ENCODE results near the gene ZNF366.

The ZNF366 gene, protein sequence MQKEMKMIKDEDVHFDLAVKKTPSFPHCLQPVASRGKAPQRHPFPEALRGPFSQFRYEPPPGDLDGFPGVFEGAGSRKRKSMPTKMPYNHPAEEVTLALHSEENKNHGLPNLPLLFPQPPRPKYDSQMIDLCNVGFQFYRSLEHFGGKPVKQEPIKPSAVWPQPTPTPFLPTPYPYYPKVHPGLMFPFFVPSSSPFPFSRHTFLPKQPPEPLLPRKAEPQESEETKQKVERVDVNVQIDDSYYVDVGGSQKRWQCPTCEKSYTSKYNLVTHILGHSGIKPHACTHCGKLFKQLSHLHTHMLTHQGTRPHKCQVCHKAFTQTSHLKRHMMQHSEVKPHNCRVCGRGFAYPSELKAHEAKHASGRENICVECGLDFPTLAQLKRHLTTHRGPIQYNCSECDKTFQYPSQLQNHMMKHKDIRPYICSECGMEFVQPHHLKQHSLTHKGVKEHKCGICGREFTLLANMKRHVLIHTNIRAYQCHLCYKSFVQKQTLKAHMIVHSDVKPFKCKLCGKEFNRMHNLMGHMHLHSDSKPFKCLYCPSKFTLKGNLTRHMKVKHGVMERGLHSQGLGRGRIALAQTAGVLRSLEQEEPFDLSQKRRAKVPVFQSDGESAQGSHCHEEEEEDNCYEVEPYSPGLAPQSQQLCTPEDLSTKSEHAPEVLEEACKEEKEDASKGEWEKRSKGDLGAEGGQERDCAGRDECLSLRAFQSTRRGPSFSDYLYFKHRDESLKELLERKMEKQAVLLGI

DNA sequence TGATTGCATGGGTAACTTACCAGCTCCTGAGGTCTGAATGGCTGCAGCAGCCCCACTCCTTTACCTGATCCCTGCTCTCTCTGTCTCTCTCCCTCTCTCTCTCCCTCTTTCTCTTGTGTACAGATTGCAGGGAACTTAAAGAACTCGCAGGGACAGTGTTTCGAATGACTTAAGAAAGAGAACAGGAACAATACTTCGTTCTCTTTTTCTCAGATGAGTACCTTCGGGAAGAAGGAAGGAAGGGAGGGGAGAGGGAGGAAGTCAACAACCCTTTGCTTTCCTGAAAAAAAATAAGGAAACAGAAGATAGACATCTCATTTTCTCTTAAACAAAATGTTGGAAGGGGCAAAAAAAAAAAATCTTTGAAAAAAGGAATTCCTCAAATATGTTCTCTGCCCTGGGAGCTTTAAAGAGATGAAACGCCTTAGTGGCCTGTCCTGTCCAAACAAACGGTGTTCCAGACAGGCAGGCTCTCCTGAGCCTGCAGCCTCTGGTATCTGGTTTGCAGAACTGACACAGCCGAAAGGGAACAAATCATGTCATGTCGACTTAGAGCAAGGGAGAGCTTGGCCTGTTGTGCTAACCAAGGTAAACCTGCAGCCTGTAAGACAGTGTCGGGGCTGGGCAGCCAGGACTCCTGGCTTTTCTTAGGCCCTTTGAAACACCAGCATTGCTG is at the start of gene ZNF366:
Gene ZNF366 (minus strand): TSS at position 180 of the 676 bp plus-strand sequence. CDS start 45,914 bp downstream, outside the sequence.
- no peak for DNase-seq

GRCh38 chr5:72556351-72557166 is 49.3 kb upstream of the ZNF366 start:
- DNase-seq = peak; percentile 90

DNA sequence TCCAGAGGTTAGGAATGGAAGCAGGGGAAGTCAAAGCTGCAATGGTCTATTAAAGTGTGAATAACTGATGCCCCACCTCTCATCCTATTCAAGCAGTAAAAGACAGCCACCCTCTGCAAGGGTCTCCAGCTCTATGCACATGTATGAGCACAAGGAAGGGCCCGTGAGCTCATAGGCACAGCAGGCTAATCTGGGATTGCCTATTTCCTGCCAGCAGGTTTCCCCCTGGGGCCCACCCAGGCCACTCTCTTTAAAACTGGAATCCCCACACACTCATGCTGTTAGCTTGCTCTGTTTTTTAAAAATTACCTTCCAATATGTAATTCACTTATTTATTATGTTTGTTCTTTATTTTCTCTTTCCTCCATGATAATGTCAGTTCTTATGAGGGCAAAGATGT is 48.7 kb upstream of the ZNF366 start:
- peak; percentile 61 for DNase-seq

GRCh38 chr5:72554897-72555296 is 47.7 kb upstream of the ZNF366 start:
- DNase-seq = no peak

GRCh38 chr5:72552041-72552557 is 44.9 kb upstream of the ZNF366 start:
- no peak for DNase-seq

GRCh38 chr5:72550595-72550994 is 43.4 kb upstream of the ZNF366 start:
- no peak for DNase-seq

DNA sequence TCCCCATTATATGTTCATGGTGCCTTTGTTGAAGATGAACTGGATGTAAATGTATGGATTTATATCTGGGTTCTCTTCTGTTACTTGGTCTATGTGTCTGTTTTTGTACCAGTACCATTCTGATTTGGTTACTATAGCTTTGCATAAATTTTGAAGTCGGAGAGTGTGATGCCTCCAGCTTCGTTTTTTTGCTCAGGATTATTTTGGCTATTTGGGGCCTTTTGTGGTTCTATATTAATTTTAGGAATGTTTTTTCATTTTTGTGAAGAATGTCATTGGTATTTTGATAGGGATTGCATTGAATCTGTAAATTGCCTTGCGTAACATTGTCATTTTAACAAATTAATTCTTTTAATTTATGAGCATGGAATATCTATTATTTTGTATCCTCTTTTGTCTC is 36.6 kb upstream of the ZNF366 start:
- DNase-seq = no peak

GRCh38 chr5:72543365-72543764 is 36.2 kb upstream of the ZNF366 start:
- no peak for DNase-seq

GRCh38 chr5:72542695-72543094 is 35.5 kb upstream of the ZNF366 start:
- DNase-seq = no peak

GRCh38 chr5:72541501-72542225 is 34.5 kb upstream of the ZNF366 start:
- no peak for DNase-seq

GRCh38 chr5:72540759-72541438 is 33.7 kb upstream of the ZNF366 start:
- no peak for DNase-seq

DNA sequence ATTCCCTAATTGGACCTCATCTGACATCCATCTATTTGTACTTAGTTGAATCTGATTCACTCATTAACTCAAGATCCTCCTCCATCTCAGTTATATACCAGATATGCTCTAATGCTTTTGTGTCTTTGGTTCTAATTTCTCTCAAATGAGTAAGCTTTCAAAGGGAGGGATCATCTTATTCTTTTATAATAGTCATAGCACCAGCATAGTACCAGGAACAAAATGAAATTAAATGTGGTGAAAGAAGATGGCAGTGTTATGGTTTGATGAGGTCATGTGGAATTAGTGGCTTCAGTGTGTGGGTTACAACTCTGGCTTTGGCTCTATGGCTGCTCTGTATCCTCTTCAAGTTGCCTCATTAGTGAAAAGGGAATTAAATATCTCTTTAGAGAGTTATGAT is 32.5 kb upstream of the ZNF366 start:
- DNase-seq = no peak

DNA sequence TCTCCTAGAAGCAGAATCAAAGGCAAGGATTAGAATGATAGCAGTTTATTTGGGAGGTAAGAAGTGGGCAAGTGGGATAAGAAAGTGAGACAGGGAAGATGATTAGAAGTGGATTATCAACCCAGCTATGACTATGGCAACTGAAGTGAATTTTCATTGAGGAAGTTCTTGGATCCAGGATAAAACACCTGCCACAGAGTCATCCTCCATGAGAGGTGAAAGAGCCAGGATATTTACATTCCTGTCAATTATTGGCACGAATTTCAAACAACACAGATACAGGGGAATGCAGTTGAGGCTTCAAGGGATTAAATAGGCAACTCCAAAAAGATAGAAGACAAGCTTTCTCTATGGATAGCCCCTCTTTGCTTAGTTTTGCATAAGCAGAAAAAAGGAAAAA is 31.8 kb upstream of the ZNF366 start:
- no peak for DNase-seq

DNA sequence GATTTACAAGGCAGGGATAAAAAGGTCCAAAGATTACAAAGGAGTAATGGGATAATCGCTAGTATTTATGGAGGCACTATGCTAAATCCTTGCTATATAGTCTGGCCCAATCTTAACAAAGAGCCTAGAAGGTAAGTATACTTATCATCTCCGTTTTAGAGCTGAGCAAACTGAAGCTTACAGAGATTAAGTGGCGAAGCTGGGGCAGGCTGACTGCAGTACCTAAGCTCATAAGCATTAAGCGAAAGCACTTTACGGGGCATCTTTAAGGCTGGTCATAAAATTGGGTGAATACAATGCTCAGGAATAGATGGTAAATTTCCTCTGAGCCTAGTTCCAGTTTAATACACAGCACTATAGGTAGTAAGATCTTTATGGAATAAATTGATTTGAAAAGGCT is 30.0 kb upstream of the ZNF366 start:
- no peak for DNase-seq

- no peak for DNase-seq
Observed at GRCh38 chr5:72531496-72532190, 24.4 kb upstream of the ZNF366 start.

GRCh38 chr5:72530196-72530595 is 23.0 kb upstream of the ZNF366 start:
- no peak for DNase-seq

GRCh38 chr5:72529383-72529782 is 22.2 kb upstream of the ZNF366 start:
- no peak for DNase-seq

GRCh38 chr5:72525816-72526215 is 18.6 kb upstream of the ZNF366 start:
- DNase-seq = no peak

DNA sequence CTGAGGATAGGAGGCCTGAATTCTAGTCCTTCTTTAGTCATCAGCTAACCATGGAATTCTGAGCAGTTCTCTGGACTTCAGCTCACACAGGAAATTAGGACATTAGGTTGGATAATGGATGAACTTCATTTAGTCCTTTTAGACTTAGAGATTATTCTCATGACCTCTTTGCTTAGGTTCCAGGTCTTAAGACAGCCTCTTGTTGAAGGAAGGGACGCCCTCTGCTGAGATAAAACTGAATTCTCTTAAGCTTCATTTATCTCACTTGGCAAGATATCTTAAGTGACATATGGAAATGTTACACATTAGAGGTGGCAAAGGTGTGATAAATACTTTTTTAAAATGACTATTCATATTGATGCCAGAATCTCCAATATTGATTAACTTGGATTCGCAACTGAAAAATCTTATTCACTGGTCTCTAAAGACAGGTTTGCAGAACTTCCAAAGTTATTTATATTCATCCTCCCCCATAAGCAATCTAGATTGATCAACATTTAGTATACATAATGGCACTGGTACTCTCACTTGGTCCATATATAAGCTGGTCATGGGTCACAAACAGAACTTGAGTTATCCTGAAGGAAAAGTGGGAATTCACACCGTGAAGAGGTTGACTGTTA is 16.9 kb upstream of the ZNF366 start:
- peak; percentile 21 for DNase-seq

- DNase-seq = no peak
Observed at GRCh38 chr5:72522607-72523006, 15.4 kb upstream of the ZNF366 start.
